GM12878 (cell line): ENCODE measurements around the gene GCNT4. TPM values are rescaled to one million over a fixed set of nuclear protein-coding genes. Genes with fewer than 3 reads are reported as not detected.

Experiments
- ATAC-seq: fragments of 200-7000 bp; cut with Tn5 transposase; 3 replicates; pipeline ENCODE4 v1.9.1; 2020; ENCODE audit warnings: mild to moderate bottlenecking, moderate library complexity
- BruUV-seq: library from RNA; stranded (reverse); fragments of 400-500 nt; replicated peaks from 2 replicates; lab custom pipeline; 2021; lab: Mats Ljungman, UMichigan
- CTCF ChIA-PET: fragments of 300-600 bp; sonication (Branson Sonifier 250); formaldehyde crosslinking; extraction: SDS; loops from one replicate; lab custom pipeline; 2021; ENCODE audit warnings: inconsistent platforms; lab: Yijun Ruan, JAX
- POLR2A ChIA-PET: fragments of 350-600 bp; formaldehyde crosslinking; extraction: SDS; loops from one replicate; lab custom pipeline; 2021; ENCODE audit warnings: inconsistent platforms; lab: Charles Lee
- RAD21 ChIA-PET: fragments of 300-600 bp; sonication (Branson Sonifier 250); formaldehyde crosslinking; loops from one replicate; lab custom pipeline; 2023; ENCODE audit warnings: antibody characterized with exemption; ENCODE audit not compliant: unreplicated experiment; lab: Charles Lee
- SMC1A ChIA-PET: fragments of 300-600 bp; sonication (Branson Sonifier 250); formaldehyde crosslinking; loops from one replicate; lab custom pipeline; 2023; ENCODE audit not compliant: unreplicated experiment, uncharacterized antibody; lab: Charles Lee
- DNase-seq: peaks from one replicate; pipeline ENCODE4 v3.0.0-alpha.2; 2011; ENCODE audit warnings: low read depth, low spot score
- FAIRE-seq: peaks from 3 replicates; lab custom pipeline; 2011; peaks lifted over from hg19 to GRCh38; lab: Jason Lieb, UNC
- H2AFZ ChIP-seq: 2 replicates; pipeline ENCODE4 v1.6.0; 2011; ENCODE audit warnings: low read depth, low read length, control low read depth; ENCODE audit not compliant: control insufficient read depth
- H3K27ac ChIP-seq: 2 replicates; pipeline ENCODE4 v1.5.1; 2011; ENCODE audit warnings: control low read depth; ENCODE audit not compliant: control insufficient read depth, insufficient read depth
- H3K27me3 ChIP-seq, 2 experiments: replicated peaks in 1 of 2; 2 replicates each; pipeline versions ENCODE4 v1.6.0 to v1.6.1; 2011; ENCODE audit warnings: low read length in 1 of 2; ENCODE audit not compliant: control insufficient read depth in 2 of 2, insufficient read depth in 2 of 2
- H3K36me3 ChIP-seq, 2 experiments: 2 replicates each; pipeline ENCODE4 v1.5.1; 2011; ENCODE audit warnings: low read length in 1 of 2; ENCODE audit not compliant: control insufficient read depth in 2 of 2, insufficient read depth in 2 of 2
- H3K4me1 ChIP-seq: 2 replicates; pipeline ENCODE4 v1.6.1; 2011; ENCODE audit warnings: mild to moderate bottlenecking, low read length, moderate library complexity, mixed read lengths; ENCODE audit not compliant: control insufficient read depth, insufficient read depth
- H3K4me2 ChIP-seq: 2 replicates; pipeline ENCODE4 v1.6.0; 2011; ENCODE audit warnings: control low read depth; ENCODE audit not compliant: control insufficient read depth, insufficient read depth
- H3K4me3 ChIP-seq: fragments of 200-600 bp; sonication (generic); 2 replicates; pipeline ENCODE4 v1.5.1; 2016
- H3K79me2 ChIP-seq: 2 replicates; pipeline ENCODE4 v1.6.0; 2011; ENCODE audit warnings: low read length; ENCODE audit not compliant: control insufficient read depth, insufficient read depth
- H3K9ac ChIP-seq: 2 replicates; pipeline ENCODE4 v1.8.0; 2011; ENCODE audit warnings: low read length, control low read depth, mixed read lengths; ENCODE audit not compliant: control insufficient read depth, insufficient read depth
- H3K9me3 ChIP-seq: replicated peaks from 3 replicates; pipeline ENCODE4 v1.5.1; 2011; ENCODE audit warnings: mild to moderate bottlenecking, low read length; ENCODE audit not compliant: control insufficient read depth, insufficient read depth
- H4K20me1 ChIP-seq: 2 replicates; pipeline ENCODE4 v1.6.0; 2011; ENCODE audit not compliant: control insufficient read depth, insufficient read depth
- CTCF ChIP-seq, 3 experiments: IDR thresholded peaks in 2 of 3; conservative IDR thresholded peaks in 1 of 3; 2 replicates each; pipeline ENCODE4 v1.5.1; 2011; ENCODE audit warnings: low read depth in 3 of 3, low read length in 3 of 3, mild to moderate bottlenecking in 3 of 3, control low read depth in 2 of 3, moderate library complexity in 2 of 3, inconsistent platforms in 1 of 3, mixed read lengths in 1 of 3; ENCODE audit not compliant: control insufficient read depth in 2 of 3, insufficient read depth in 1 of 3; ENCODE audit errors: extremely low read depth in 1 of 3
- IKZF1 ChIP-seq: fragments of 450-650 bp; conservative IDR thresholded peaks from 2 replicates; pipeline ENCODE4 v1.6.1; 2017; ENCODE audit warnings: antibody characterized with exemption, mild to moderate bottlenecking
- IKZF2 ChIP-seq, 2 experiments: fragments of 450-650 bp; IDR thresholded peaks; 2 replicates each; pipeline ENCODE4 v1.6.1; 2017; ENCODE audit warnings: mild to moderate bottlenecking in 2 of 2, moderate library complexity in 2 of 2
- NFYB ChIP-seq: IDR thresholded peaks from 2 replicates; pipeline ENCODE4 v1.6.1; 2011; ENCODE audit warnings: low read depth, mild to moderate bottlenecking, low read length, improper control_type of control experiment, moderate library complexity; ENCODE audit not compliant: insufficient read depth
- NKRF ChIP-seq: fragments of 450-650 bp; conservative IDR thresholded peaks from 2 replicates; pipeline ENCODE4 v1.6.1; 2017; ENCODE audit warnings: mild to moderate bottlenecking, moderate library complexity
- POU2F2 ChIP-seq: IDR thresholded peaks from 3 replicates; pipeline ENCODE4 v1.6.1; 2011; ENCODE audit warnings: low read depth, mild to moderate bottlenecking, low read length, borderline replicate concordance
- RAD21 ChIP-seq: IDR thresholded peaks from 2 replicates; pipeline ENCODE4 v1.6.1; 2011; ENCODE audit warnings: mild to moderate bottlenecking, low read depth, low read length, moderate library complexity; ENCODE audit not compliant: insufficient read depth
- SMARCA5 ChIP-seq: fragments of 450-650 bp; IDR thresholded peaks from 2 replicates; pipeline ENCODE4 v1.6.1; 2017; ENCODE audit warnings: mild to moderate bottlenecking
- SPI1 ChIP-seq: IDR thresholded peaks from 2 replicates; pipeline ENCODE4 v1.6.1; 2011; ENCODE audit warnings: low read depth, mild to moderate bottlenecking, low read length, moderate library complexity, borderline replicate concordance; ENCODE audit not compliant: insufficient read depth
- USF1 ChIP-seq: IDR thresholded peaks from 2 replicates; pipeline ENCODE4 v1.6.1; 2011; ENCODE audit warnings: borderline replicate concordance, low read depth, mild to moderate bottlenecking, moderate library complexity, mixed read lengths, low read length; ENCODE audit not compliant: insufficient read depth; ENCODE audit errors: extremely low read length
- ZNF274 ChIP-seq: IDR thresholded peaks from one replicate; pipeline ENCODE4 v1.8.0; 2011; ENCODE audit not compliant: insufficient read length, insufficient read depth
- WGBS: methylation state at CpG from one replicate; pipeline ENCODE4 v1.1.6; 2016; ENCODE audit warnings: low lambda C conversion rate; ENCODE audit not compliant: insufficient replicate concordance, insufficient coverage; ENCODE audit errors: missing lambda C conversion rate; 5-methylcytosine and 5-hydroxymethylcytosine counted together
- in situ Hi-C: fragments of 300-500 bp; cut with MboI; formaldehyde crosslinking; loops from 9 replicates; pipeline ENCODE4 v1.14.3; 2018; ENCODE audit warnings: mixed read lengths
- intact Hi-C: fragments of 100-400 bp; cut with micrococcal nuclease; formaldehyde crosslinking; loops from one replicate; pipeline ENCODE4 v1.14.2; 2022; ENCODE audit not compliant: unreplicated experiment
- polyA plus RNA-seq, 11 experiments: library from polyadenylated mRNA; depleted of rRNA in 4 of 11; unstranded in 6 of 11; stranded (reverse) in 5 of 11; fragments of >200 nt; fragmentation: Nextera tagmentation in 4 of 11; fragmentation: Illumina TruSeq in 1 of 11; extraction: Ambion mirVana in 4 of 11; extraction: Trizol in 1 of 11; gene quantifications; 1 replicate in 1 of 11; 2 replicates in 10 of 11; pipeline versions ENCODE4 v1.2.1 to v1.2.3, GENCODE V29; 2011 to 2016; ENCODE audit warnings: inconsistent platforms in 2 of 11, missing spikeins in 2 of 11, low read depth in 1 of 11
- total RNA-seq, 4 experiments: library from RNA; depleted of rRNA in 3 of 4; stranded (reverse); fragments of >200 nt in 3 of 4; fragmentation: Illumina TruSeq in 1 of 4; extraction: Trizol in 1 of 4; gene quantifications; 2 replicates each; pipeline versions ENCODE4 v1.2.1 to v1.2.3, GENCODE V29; 2013 to 2021

GCNT4 gene
- total and polyA plus RNA-seq, 10 of the 15 experiments (the other 5 are each of a cell fraction or from before 2014, with no cell fraction given) = 0.03 to 0.04 TPM; not detected in 8

DNA sequence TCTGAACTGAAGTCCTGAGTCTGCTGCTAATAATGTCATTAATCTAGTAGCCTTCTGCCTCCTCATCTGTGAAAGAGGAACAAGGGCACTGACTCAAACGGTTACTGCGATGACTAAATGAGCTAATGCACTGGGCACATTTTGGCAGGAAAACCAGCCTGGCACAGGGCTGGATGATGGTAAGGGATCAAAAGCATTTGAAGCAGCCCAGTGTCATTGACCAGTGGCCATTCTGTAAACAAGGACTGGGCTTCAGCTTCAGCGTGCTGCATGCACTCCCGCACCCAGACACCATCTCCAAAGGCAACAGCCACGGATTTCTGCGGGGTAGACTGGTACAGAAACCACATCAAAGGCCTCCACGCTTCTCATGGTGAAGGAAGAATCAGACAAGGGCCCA is 8.0 kb downstream of the GCNT4 start:
- Histone ChIP-seq H3K27me3 (0 out of 4 replicates have a peak, but pooled peaks cover 0 to 3% of the 10 kb centered on the region in 2 experiments), H3K9ac (no peak overlapping the region), H3K9me3 (no peaks in the 10 kb centered on the region), H3K4me1 (peaks cover 11% of the 10 kb centered on the region), H3K79me2 (no peaks in the 10 kb centered on the region), H2AFZ (no peak overlapping the region), H3K27ac (no peak overlapping the region), H3K4me2 (no peak overlapping the region), H3K4me3 (no peak overlapping the region), H3K36me3 (no peaks in the 10 kb centered on the region), H4K20me1 (no peaks in the 10 kb centered on the region)
- CTCF ChIA-PET = no interaction called here
- POLR2A ChIA-PET = no interaction called here
- FAIRE-seq (no peak), ATAC-seq (peak; percentile 66), DNase-seq (peak; percentile 25)
- RAD21 ChIA-PET = interaction anchor here (0.5 kb wide), 1 partner anchor 112 kb away, joined by 3 read pairs; no protein-coding TSS in a partner anchor
- 8% methylated on average over 7 of the region's 7 CpGs for WGBS
- SMC1A ChIA-PET = interaction anchor here (0.7 kb wide), 1 partner anchor 142 kb away, joined by 3 read pairs; no protein-coding TSS in a partner anchor
- BruUV-seq = no TSS peak
- in situ Hi-C loops = no loop called here
- intact Hi-C loops = loop anchor here (10.0 kb wide), 1 partner anchor 630 kb away; no protein-coding TSS in a partner anchor
- peak; percentile 47 for TF ChIP-seq IKZF1
- TF ChIP-seq SMARCA5 = no peak
- TF ChIP-seq IKZF2 (IDR thresholded peaks at IDR 0.05) = peak; percentile 50 to 60; a peak in 2 of 4 replicates
- TF ChIP-seq SPI1 = peak; percentile 33; the same call in 1 of the 2 replicates

DNA sequence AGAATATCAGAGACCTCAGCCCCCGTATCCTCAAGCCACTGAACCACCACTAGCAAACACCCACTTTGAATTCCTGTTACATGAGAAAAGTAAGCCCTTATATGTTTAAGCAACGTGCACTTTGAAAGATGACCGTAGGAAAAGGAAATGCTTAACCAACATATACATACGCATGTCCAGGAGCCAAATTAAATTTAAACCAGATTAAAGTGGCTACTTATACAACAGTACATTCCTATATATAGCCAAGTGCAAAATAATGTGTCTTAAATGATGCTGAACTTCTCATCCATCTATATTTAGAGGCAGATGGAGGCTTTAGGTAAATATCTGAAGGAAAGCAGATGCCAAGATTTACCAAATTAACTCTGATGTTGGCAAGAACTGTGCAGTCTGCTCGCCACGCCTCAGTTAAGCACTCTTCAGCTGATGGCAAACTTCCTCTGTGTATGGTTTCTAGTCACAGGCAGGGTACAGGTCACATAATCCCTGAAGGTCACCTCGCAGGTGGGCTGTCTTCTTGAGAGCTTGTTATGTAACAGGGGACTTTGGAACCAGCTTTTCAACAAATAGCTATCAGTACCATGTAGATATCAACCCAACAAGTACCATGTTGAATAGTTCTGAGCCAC is 8.6 kb downstream of the GCNT4 start:
- Histone ChIP-seq H3K27me3 (0 out of 4 replicates have a peak, but pooled peaks cover 0 to 3% of the 10 kb centered on the region in 2 experiments), H3K4me2 (no peak overlapping the region), H3K4me3 (no peak overlapping the region), H3K27ac (no peak overlapping the region), H2AFZ (no peak overlapping the region), H3K9me3 (no peaks in the 10 kb centered on the region), H3K79me2 (no peaks in the 10 kb centered on the region), H3K36me3 (no peaks in the 10 kb centered on the region), H3K4me1 (peaks cover 5% of the 10 kb centered on the region), H4K20me1 (no peaks in the 10 kb centered on the region), H3K9ac (no peak overlapping the region)
- BruUV-seq = no TSS peak
- FAIRE-seq (no peak), DNase-seq (no peak), ATAC-seq (no peak)
- ChIA-PET SMC1A (no interaction called here), CTCF (interaction anchor here (0.5 kb wide), 1 partner anchor 222 kb away, joined by 4 read pairs; no protein-coding TSS in a partner anchor), POLR2A (no interaction called here), RAD21 (no interaction called here)
- in situ Hi-C loops = no loop called here
- 44% methylated on average over 7 of the region's 7 CpGs for WGBS
- intact Hi-C loops = loop anchor here (10.0 kb wide), 1 partner anchor 631 kb away; no protein-coding TSS in a partner anchor
- TF ChIP-seq USF1 (no peak), RAD21 (no peak), ZNF274 (no peak), NFYB (no peak), NKRF (no peak), POU2F2 (no peak), CTCF (IDR thresholded peaks at IDR 0.05 in 2 of 3, conservative IDR thresholded peaks at IDR 0.05 in 1 of 3; ENCODE audit: control insufficient read depth in 2 of 3, extremely low read depth in 1 of 3, insufficient read depth in 1 of 3, low read depth in 3 of 3, low read length in 3 of 3) (no peak)
